ENCODE data around the gene FGF8. TPM values are rescaled to one million over a fixed set of nuclear protein-coding genes. Genes with fewer than 3 reads are reported as not detected.

The FGF8 gene
- total and polyA plus RNA-seq, 2 of the 13 experiments (the other 11 are each of a cell fraction or from before 2014, with no cell fraction given) = not detected

- no peak for TF ChIP-seq SKI (IDR thresholded peaks at IDR 0.05; ENCODE audit: partially characterized antibody)
- peak; percentile 30; the same call in 1 of the 2 replicates for TF ChIP-seq ELF3 (CRISPR knock-in tag; IDR thresholded peaks at IDR 0.05)
- TF ChIP-seq TP53 (CRISPR knock-in tag; conservative IDR thresholded peaks at IDR 0.05) = no peak
- TF ChIP-seq TFDP2 (CRISPR knock-in tag; IDR thresholded peaks at IDR 0.05) = 0 out of 2 replicates have a peak, but pooled peaks have one; percentile 23
- peak; percentile 38; the same call in 1 of the 2 replicates for TF ChIP-seq TSC22D2 (CRISPR knock-in tag; IDR thresholded peaks at IDR 0.05; ENCODE audit: borderline replicate concordance)
- no peak; the same call in 1 of the 2 replicates for TF ChIP-seq ZNF564 (CRISPR knock-in tag; IDR thresholded peaks at IDR 0.05)
- TF ChIP-seq POGK (CRISPR knock-in tag; conservative IDR thresholded peaks at IDR 0.05) = 0 out of 2 replicates have a peak, but pooled peaks have one; percentile 53
- TF ChIP-seq CREB3 (CRISPR knock-in tag; IDR thresholded peaks at IDR 0.05) = no peak
- no peak for TF ChIP-seq REXO4 (CRISPR knock-in tag; IDR thresholded peaks at IDR 0.05; ENCODE audit: borderline replicate concordance)
- TF ChIP-seq ATF3 (CRISPR knock-in tag; IDR thresholded peaks at IDR 0.05) = no peak
- TF ChIP-seq EZH2 (conservative IDR thresholded peaks at IDR 0.05; ENCODE audit: low read depth, low read length) = no peak
- TF ChIP-seq HINFP (CRISPR knock-in tag; IDR thresholded peaks at IDR 0.05; ENCODE audit: low read depth) = no peak
- TF ChIP-seq ZBTB39 (CRISPR knock-in tag; IDR thresholded peaks at IDR 0.05) = no peak
- TF ChIP-seq MAX (IDR thresholded peaks at IDR 0.05) = peak; percentile 70
- TF ChIP-seq ZEB1 (IDR thresholded peaks at IDR 0.05; ENCODE audit: insufficient replicate concordance, low read depth) = no peak
- no peak for TF ChIP-seq FIP1L1 (IDR thresholded peaks at IDR 0.05; ENCODE audit: borderline replicate concordance, insufficient read depth, low read depth, low read length)
- no peak for TF ChIP-seq YY1 (IDR thresholded peaks at IDR 0.05; ENCODE audit: insufficient read depth, insufficient replicate concordance, low read depth, low read length)
- TF ChIP-seq ERF (CRISPR knock-in tag; IDR thresholded peaks at IDR 0.05) = no peak
- TF ChIP-seq MBD4 (IDR thresholded peaks at IDR 0.05; ENCODE audit: borderline replicate concordance, low read length) = no peak
- TF ChIP-seq ZNF331 (CRISPR knock-in tag; IDR thresholded peaks at IDR 0.05) = peak; percentile 42; the same call in 1 of the 2 replicates
- no peak for TF ChIP-seq MAFF (IDR thresholded peaks at IDR 0.05; ENCODE audit: low read depth, low read length)
Observed at GRCh38 chr10:101818872-101819633, 43.1 kb upstream of the FGF8 start (continued).
